ENCODE measurements around the gene SORCS2.

DNA sequence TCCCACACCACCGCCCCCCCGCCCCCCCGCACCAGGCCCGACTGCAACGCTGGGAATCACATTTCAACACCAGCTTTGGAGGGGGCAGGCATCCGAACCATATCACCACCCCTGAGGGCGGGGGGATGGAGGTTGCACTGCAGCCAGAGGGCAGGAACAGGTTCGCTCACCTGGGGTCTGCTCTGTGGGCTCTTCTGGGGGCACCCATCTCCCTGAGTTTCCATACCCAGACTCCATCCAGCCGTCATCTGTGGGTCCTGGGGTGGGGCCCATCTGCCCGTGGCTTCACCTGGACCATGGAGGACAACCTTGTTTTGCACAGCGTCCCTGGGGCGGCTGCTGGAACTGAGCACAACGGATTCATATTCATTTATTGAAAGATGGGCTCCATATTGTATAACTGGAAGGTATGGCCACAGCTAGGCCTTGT is 235.5 kb downstream of the SORCS2 start:
- TF ChIP-seq, protein P1, sequence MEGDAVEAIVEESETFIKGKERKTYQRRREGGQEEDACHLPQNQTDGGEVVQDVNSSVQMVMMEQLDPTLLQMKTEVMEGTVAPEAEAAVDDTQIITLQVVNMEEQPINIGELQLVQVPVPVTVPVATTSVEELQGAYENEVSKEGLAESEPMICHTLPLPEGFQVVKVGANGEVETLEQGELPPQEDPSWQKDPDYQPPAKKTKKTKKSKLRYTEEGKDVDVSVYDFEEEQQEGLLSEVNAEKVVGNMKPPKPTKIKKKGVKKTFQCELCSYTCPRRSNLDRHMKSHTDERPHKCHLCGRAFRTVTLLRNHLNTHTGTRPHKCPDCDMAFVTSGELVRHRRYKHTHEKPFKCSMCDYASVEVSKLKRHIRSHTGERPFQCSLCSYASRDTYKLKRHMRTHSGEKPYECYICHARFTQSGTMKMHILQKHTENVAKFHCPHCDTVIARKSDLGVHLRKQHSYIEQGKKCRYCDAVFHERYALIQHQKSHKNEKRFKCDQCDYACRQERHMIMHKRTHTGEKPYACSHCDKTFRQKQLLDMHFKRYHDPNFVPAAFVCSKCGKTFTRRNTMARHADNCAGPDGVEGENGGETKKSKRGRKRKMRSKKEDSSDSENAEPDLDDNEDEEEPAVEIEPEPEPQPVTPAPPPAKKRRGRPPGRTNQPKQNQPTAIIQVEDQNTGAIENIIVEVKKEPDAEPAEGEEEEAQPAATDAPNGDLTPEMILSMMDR (IDR thresholded peaks at IDR 0.05), result no peak
- no peak for TF ChIP-seq POLR2A (IDR thresholded peaks at IDR 0.05)

Data from esophagus squamous epithelium (tissue), 4 donors.